AG04449 (cell line): Measurements from ENCODE around the gene PRB3.

Experiments
- CTCF ChIA-PET: fragments of 350-600 bp; formaldehyde crosslinking; extraction: SDS; loops from one replicate; lab custom pipeline; 2021; ENCODE audit warnings: antibody characterized with exemption; lab: Yijun Ruan, JAX
- POLR2A ChIA-PET: fragments of 400-600, 350-600 bp; formaldehyde crosslinking; extraction: SDS; loops from one replicate; lab custom pipeline; 2020; ENCODE audit warnings: antibody characterized with exemption, inconsistent platforms; lab: Yijun Ruan, JAX
- DNase-seq: peaks from one replicate; pipeline ENCODE4 v3.0.0-alpha.2; 2010; ENCODE audit warnings: low read depth, low spot score
- H3K4me3 ChIP-seq: 2 replicates; pipeline ENCODE4 v1.5.1; 2011; ENCODE audit warnings: low read depth, mild to moderate bottlenecking, control low read depth, low read length
- TF ChIP-seq, protein P1 (sequence below): IDR thresholded peaks from one replicate; pipeline ENCODE4 v1.5.1; 2011; ENCODE audit warnings: mild to moderate bottlenecking, moderate library complexity, low read length, control low read depth, inconsistent platforms; ENCODE audit not compliant: insufficient read depth; ENCODE audit errors: missing control alignments

The PRB3 gene

DNA sequence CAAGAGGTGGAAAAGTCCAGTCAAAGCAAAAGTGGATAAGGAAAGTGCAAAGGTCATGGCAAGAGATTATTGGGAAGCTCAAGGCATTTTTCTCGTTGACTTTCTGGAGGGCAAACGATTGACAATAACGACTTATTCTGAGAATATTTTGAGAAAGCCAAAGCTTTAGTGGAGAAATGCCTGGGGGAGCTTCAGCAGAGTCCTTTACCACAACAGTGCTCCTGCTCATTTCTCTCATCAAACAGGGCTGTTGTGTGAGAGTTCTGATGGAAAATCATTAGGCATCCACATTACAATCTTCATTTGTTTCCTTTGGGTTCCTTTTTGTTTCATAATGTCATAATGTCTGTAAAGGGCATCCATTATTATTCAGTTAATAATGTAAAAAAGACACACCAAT is 26.9 kb downstream of the PRB3 start:
- H3K4me3 ChIP-seq: no peak overlapping the region
- TF ChIP-seq, protein P1, sequence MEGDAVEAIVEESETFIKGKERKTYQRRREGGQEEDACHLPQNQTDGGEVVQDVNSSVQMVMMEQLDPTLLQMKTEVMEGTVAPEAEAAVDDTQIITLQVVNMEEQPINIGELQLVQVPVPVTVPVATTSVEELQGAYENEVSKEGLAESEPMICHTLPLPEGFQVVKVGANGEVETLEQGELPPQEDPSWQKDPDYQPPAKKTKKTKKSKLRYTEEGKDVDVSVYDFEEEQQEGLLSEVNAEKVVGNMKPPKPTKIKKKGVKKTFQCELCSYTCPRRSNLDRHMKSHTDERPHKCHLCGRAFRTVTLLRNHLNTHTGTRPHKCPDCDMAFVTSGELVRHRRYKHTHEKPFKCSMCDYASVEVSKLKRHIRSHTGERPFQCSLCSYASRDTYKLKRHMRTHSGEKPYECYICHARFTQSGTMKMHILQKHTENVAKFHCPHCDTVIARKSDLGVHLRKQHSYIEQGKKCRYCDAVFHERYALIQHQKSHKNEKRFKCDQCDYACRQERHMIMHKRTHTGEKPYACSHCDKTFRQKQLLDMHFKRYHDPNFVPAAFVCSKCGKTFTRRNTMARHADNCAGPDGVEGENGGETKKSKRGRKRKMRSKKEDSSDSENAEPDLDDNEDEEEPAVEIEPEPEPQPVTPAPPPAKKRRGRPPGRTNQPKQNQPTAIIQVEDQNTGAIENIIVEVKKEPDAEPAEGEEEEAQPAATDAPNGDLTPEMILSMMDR: no peak
- CTCF ChIA-PET: interaction anchor here (1.4 kb wide), 1 partner anchor 15 kb away, joined by 3 read pairs; no protein-coding TSS in a partner anchor
- POLR2A ChIA-PET: no interaction called here
- no peak for DNase-seq

DNA sequence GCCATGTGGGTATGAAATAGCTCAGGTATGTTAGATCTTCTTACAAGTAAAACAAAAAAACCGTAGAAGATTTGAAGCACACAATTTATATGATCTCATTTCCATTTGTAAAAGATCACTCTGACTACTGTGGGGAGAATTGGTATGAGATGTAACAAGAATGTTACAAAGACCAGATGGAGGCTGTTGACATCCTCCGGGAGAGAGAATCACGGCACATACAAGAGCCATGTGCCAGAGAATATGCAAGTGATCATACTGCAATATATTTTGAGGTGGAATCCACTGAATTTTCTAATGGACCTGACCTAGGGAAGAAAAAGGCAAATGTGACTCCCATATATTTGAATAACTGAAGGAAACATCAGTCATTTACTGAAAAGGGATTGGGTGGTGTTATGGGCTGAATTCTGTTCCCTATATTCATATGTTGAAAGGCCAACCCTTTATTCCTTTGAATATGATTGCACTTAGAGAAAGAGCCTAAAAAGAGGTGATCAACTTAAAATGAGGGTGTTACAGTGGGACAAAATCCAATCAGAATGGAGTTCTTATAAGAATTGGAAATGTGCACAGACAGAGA is 29.1 kb downstream of the PRB3 start:
- DNase-seq: no peak
- ChIA-PET CTCF (interaction anchor here (0.9 kb wide), 1 partner anchor 12 kb away, joined by 3 read pairs; no protein-coding TSS in a partner anchor), POLR2A (no interaction called here)
- TF ChIP-seq, protein P1: no peak
- no peak overlapping the region for H3K4me3 ChIP-seq

DNA sequence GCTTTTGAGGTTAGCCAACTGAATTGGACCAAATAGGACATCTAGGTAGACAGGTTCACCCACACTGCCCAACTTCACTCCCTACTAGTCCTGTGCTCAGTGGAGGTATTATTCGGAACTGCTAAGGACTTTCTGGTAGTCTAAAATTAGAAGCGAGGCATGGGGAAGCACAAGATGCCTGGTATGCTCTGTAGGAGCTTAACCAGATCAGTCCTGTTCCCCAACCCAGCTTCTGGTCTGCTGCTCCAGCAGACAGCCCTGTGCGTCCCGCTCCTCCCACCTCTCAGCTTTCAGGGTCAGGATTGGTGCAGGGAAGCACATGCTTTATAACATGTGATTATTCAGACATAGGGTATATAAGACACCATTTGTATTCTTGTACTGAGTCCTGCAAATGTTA is 31.2 kb downstream of the PRB3 start:
- CTCF ChIA-PET: no interaction called here
- POLR2A ChIA-PET: no interaction called here
- no peak for DNase-seq
- TF ChIP-seq, protein P1: no peak
- no peak overlapping the region for H3K4me3 ChIP-seq

DNA sequence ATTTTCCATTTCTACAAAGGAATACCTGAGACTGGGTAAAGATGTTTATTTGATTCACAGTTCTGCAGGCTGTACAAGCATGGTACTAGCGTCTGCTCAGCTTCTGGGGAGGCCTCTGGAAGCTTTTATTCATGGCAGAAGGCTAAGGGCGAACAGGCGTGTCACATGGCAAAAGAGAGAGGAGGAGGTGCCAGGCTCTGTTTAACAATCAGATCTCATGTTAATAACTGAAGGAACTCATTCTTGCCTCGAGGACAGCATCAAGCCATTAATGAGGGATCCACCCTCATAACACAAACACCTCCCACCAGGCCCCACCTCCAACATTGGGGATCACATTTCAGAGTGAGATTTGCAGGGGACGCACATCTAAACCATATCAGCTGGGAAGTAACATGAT is 36.0 kb downstream of the PRB3 start:
- CTCF ChIA-PET: interaction anchor here (1.0 kb wide), 1 partner anchor 253 kb away, joined by 4 read pairs; no protein-coding TSS in a partner anchor
- TF ChIP-seq, protein P1: no peak

DNA sequence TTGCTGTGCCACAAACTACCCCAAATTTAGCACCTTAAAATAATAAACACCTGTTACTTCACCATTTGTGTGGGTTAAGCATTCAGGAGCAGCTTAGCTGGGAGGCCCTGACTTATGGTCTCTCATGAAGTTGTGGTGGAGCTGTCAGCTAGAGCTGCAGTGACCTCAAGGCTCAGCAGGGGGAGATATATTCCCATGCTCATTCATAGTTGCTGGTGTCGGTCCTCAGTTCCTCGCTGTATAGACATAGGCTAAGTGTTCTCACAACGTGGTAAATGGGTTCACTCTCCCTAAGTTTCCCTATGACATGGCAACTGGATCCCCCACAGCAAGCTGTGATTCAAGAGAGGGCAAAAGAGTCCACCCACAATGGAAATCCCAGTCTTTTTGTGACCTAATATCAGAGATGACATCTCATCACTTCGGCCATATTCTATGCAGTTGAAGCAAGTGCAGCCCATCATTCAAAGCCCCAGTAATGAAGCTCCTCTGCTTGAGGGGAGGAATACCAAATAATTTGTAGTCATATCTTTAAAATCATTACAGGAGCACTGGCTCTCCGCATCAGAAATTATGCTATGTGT is 41.1 kb downstream of the PRB3 start:
- POLR2A ChIA-PET: no interaction called here
- H3K4me3 ChIP-seq: no peak overlapping the region
- DNase-seq: no peak

More for the DNA sequence above, 36.0 kb downstream of the PRB3 start:
- no peak overlapping the region for H3K4me3 ChIP-seq
- DNase-seq: no peak
- POLR2A ChIA-PET: no interaction called here

DNA sequence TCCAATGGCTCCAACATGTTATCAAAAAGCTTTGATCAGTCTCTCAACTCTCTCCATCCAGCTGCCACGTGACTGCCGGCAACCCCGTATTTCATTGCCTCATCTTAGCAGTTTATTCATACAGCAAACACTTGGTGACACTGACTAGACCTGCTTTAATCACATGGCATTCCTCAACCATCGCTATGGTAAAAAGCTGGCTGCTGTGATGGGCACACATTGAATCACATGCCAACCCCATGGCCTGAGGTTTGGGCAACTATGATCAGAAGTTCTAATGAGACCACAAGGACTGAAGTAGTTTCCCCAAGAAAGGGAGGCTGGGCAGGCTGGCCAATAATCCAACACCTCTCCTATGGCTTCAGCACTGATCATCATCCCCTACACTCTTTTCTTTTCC is 42.1 kb downstream of the PRB3 start:
- POLR2A ChIA-PET: no interaction called here
- TF ChIP-seq, protein P1: no peak
- H3K4me3 ChIP-seq: no peak overlapping the region
- CTCF ChIA-PET: interaction anchor here (8.3 kb wide), 1 partner anchor 258 kb away, joined by 72 read pairs; no protein-coding TSS in a partner anchor
- no peak for DNase-seq

More for the DNA sequence above, 41.1 kb downstream of the PRB3 start:
- TF ChIP-seq, protein P1: peak; percentile 67
- CTCF ChIA-PET: interaction anchor here (0.7 to 8.3 kb wide), 7 partner anchors 10 to 457 kb away, joined by 3 to 72 read pairs (median 5); no protein-coding TSS in a partner anchor
